ENCODE results near the gene WAS. TPM values are rescaled to one million over a fixed set of nuclear protein-coding genes. Genes with fewer than 3 reads are reported as not detected.
A peak's percentile ranks its signal among the peaks of the same experiment; 100 is the strongest.

WAS gene
- 1 to 10 TPM in 1 of 2 donors, not detected in 1; 1.0 TPM for total RNA-seq

- H3K27me3 ChIP-seq, result no peaks in the 10 kb centered on the region
- no peaks in the 10 kb centered on the region for H3K36me3 ChIP-seq (replicated peaks in 1 of 2; ENCODE audit: insufficient read depth in 1 of 2, low read depth in 2 of 2)
- TF ChIP-seq POLR2A (IDR thresholded peaks at IDR 0.05), result no peak
- TF ChIP-seq, protein P1, sequence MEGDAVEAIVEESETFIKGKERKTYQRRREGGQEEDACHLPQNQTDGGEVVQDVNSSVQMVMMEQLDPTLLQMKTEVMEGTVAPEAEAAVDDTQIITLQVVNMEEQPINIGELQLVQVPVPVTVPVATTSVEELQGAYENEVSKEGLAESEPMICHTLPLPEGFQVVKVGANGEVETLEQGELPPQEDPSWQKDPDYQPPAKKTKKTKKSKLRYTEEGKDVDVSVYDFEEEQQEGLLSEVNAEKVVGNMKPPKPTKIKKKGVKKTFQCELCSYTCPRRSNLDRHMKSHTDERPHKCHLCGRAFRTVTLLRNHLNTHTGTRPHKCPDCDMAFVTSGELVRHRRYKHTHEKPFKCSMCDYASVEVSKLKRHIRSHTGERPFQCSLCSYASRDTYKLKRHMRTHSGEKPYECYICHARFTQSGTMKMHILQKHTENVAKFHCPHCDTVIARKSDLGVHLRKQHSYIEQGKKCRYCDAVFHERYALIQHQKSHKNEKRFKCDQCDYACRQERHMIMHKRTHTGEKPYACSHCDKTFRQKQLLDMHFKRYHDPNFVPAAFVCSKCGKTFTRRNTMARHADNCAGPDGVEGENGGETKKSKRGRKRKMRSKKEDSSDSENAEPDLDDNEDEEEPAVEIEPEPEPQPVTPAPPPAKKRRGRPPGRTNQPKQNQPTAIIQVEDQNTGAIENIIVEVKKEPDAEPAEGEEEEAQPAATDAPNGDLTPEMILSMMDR (IDR thresholded peaks at IDR 0.05), result no peak
- H3K9me3 ChIP-seq, result no peaks in the 10 kb centered on the region
- H3K4me1 ChIP-seq, result no peaks in the 10 kb centered on the region
- H3K27ac ChIP-seq, result peak within 1 kb of the TSS in 1 of 4 donors; percentile 70
- ATAC-seq (no peak), DNase-seq (peak in 1 of 4 donors; percentile 39)
- H3K4me3 ChIP-seq, result no peak within 1 kb of the TSS
- 48 to 77% methylated on average over 7 to 9 of the region's 13 CpGs for WGBS, 2 donors
- intact Hi-C loops (cut with DNase I), result no loop called here
Observed at GRCh38 chrX:48683411-48683982, at the start of gene WAS. Gene WAS (plus strand): TSS chrX:48683799. CDS start chrX:48683854, 55 bp downstream.

- WGBS, 2 donors, result 62 to 88% methylated on average over 1 of the region's 1 CpG
- H3K27me3 ChIP-seq, result no peaks in the 10 kb centered on the region
- ATAC-seq (no peak), DNase-seq (no peak)
- intact Hi-C loops (cut with DNase I), result no loop called here
- H3K4me3 ChIP-seq, result no peak overlapping the region
- no peak overlapping the region for H3K27ac ChIP-seq
- H3K36me3 ChIP-seq (replicated peaks in 1 of 2; ENCODE audit: insufficient read depth in 1 of 2, low read depth in 2 of 2), result no peaks in the 10 kb centered on the region
- no peaks in the 10 kb centered on the region for H3K9me3 ChIP-seq
- TF ChIP-seq POLR2A (IDR thresholded peaks at IDR 0.05), result no peak
- TF ChIP-seq, protein P1 (IDR thresholded peaks at IDR 0.05), result no peak
- peaks cover 7% of the 10 kb centered on the region for H3K4me1 ChIP-seq
Observed at GRCh38 chrX:48636301-48636700, 47.3 kb upstream of the WAS start.

- H3K4me1 ChIP-seq, result peaks cover 2% of the 10 kb centered on the region
- H3K4me3 ChIP-seq, result no peak overlapping the region
- DNase-seq (no peak), ATAC-seq (no peak)
- H3K9me3 ChIP-seq, result no peaks in the 10 kb centered on the region
- no peaks in the 10 kb centered on the region for H3K27me3 ChIP-seq
- no peak for TF ChIP-seq POLR2A (IDR thresholded peaks at IDR 0.05)
- TF ChIP-seq, protein P1 (IDR thresholded peaks at IDR 0.05), result no peak
- H3K36me3 ChIP-seq (replicated peaks in 1 of 2; ENCODE audit: insufficient read depth in 1 of 2, low read depth in 2 of 2), result no peaks in the 10 kb centered on the region
- intact Hi-C loops (cut with DNase I), result no loop called here
- H3K27ac ChIP-seq, result no peak overlapping the region
- WGBS, 2 donors, result 51 to 53% methylated on average over 2 of the region's 2 CpGs
Observed at GRCh38 chrX:48636776-48637175, 46.8 kb upstream of the WAS start.

GRCh38 chrX:48645669-48646068, 37.9 kb upstream of the WAS start:
- no peaks in the 10 kb centered on the region for H3K36me3 ChIP-seq (replicated peaks in 1 of 2; ENCODE audit: insufficient read depth in 1 of 2, low read depth in 2 of 2)
- H3K27me3 ChIP-seq, result no peaks in the 10 kb centered on the region
- intact Hi-C loops (cut with DNase I), result no loop called here
- H3K4me1 ChIP-seq, result no peaks in the 10 kb centered on the region
- no peak overlapping the region for H3K27ac ChIP-seq
- no peak for DNase-seq
- no peak overlapping the region for H3K4me3 ChIP-seq
- 77 to 78% methylated on average over 4 to 7 of the region's 7 CpGs for WGBS, 2 donors
- TF ChIP-seq POLR2A (IDR thresholded peaks at IDR 0.05), result no peak
- TF ChIP-seq, protein P1 (IDR thresholded peaks at IDR 0.05), result no peak
- ATAC-seq, result no peak
- no peaks in the 10 kb centered on the region for H3K9me3 ChIP-seq

GRCh38 chrX:48648336-48648751, 35.3 kb upstream of the WAS start:
- 27 to 31% methylated on average over 1 to 6 of the region's 6 CpGs for WGBS, 2 donors
- no peak for TF ChIP-seq POLR2A (IDR thresholded peaks at IDR 0.05)
- TF ChIP-seq, protein P1 (IDR thresholded peaks at IDR 0.05), result peak in 4 of 7 experiments; percentile 18 to 35 (median 26)
- Histone ChIP-seq H3K36me3 (replicated peaks in 1 of 2; ENCODE audit: insufficient read depth in 1 of 2, low read depth in 2 of 2) (no peaks in the 10 kb centered on the region), H3K4me3 (no peak overlapping the region), H3K4me1 (no peaks in the 10 kb centered on the region), H3K9me3 (no peaks in the 10 kb centered on the region), H3K27me3 (no peaks in the 10 kb centered on the region), H3K27ac (no peak overlapping the region)
- intact Hi-C loops (cut with DNase I), result no loop called here
- no peak for ATAC-seq
- DNase-seq, result peak; percentile 10 to 44 (median 26)

Data from body of pancreas (tissue), 4 donors.